Activated B cell treated with CpG ODN at 0.5 μM for 24 hours (primary cell): Measurements from ENCODE around the gene DEXI. TPM values are rescaled to one million over a fixed set of nuclear protein-coding genes. Genes with fewer than 3 reads are reported as not detected.

Experiments used
- ATAC-seq: fragments of 200-7000 bp; cut with Tn5 transposase; one replicate; pipeline ENCODE4 v1.10.0; 2021; ENCODE audit warnings: low read depth, mild to moderate bottlenecking, moderate library complexity
- CTCF ChIA-PET: fragments of 350-600 bp; sonication (Branson Sonifier 250); formaldehyde crosslinking; loops from one replicate; lab custom pipeline; 2021; ENCODE audit warnings: antibody characterized with exemption; lab: Charles Lee
- POLR2A ChIA-PET: fragments of 350-600 bp; sonication (Branson Sonifier 250); formaldehyde crosslinking; loops from one replicate; lab custom pipeline; 2021; ENCODE audit warnings: antibody characterized with exemption; lab: Charles Lee
- DNase-seq: peaks from one replicate; pipeline ENCODE4 v3.0.0; 2022
- H3K27ac Mint-ChIP-seq: one replicate; pipeline ENCODE4 v1.8.0; 2020; ENCODE audit warnings: mixed read lengths
- H3K27me3 Mint-ChIP-seq: one replicate; pipeline ENCODE4 v1.8.0; 2021; ENCODE audit warnings: mixed read lengths
- H3K36me3 Mint-ChIP-seq: one replicate; pipeline ENCODE4 v1.8.0; 2021; ENCODE audit warnings: low read depth, mixed read lengths
- H3K4me1 Mint-ChIP-seq: one replicate; pipeline ENCODE4 v1.8.0; 2021; ENCODE audit warnings: mixed read lengths
- H3K4me3 Mint-ChIP-seq: one replicate; pipeline ENCODE4 v1.8.0; 2020; ENCODE audit warnings: mild to moderate bottlenecking, mixed read lengths
- H3K9me3 Mint-ChIP-seq: one replicate; pipeline ENCODE4 v1.8.0; 2020; ENCODE audit warnings: mixed read lengths
- CTCF ChIP-seq: fragments of 200-600 bp; IDR thresholded peaks from one replicate; pipeline ENCODE4 v1.8.0; 2022; ENCODE audit warnings: antibody characterized with exemption, mild to moderate bottlenecking
- intact Hi-C: fragments of 100-400 bp; cut with micrococcal nuclease; formaldehyde crosslinking; loops from one replicate; pipeline ENCODE4 v1.15.1; 2024
- total RNA-seq: library from RNA; stranded (reverse); gene quantifications from 2 replicates; pipeline ENCODE4 v1.2.3, GENCODE V29; 2022

Gene DEXI
- total RNA-seq, 1 donor from 2014 or later = 18.0 TPM

GRCh38 chr16:10981697-10982216 is 39.5 kb upstream of the DEXI start:
- CTCF ChIA-PET = interaction anchor here (0.7 to 3.3 kb wide), 8 partner anchors 17 to 414 kb away, joined by 3 to 25 read pairs (median 4); no protein-coding TSS in a partner anchor
- H3K36me3 Mint-ChIP-seq = peaks cover 66% of the 10 kb centered on the region
- POLR2A ChIA-PET = interaction anchor here (0.6 to 4.2 kb wide), 9 partner anchors 17 to 803 kb away, joined by 3 to 67 read pairs (median 8); partner anchors contain the start of gene SOCS1

DNA sequence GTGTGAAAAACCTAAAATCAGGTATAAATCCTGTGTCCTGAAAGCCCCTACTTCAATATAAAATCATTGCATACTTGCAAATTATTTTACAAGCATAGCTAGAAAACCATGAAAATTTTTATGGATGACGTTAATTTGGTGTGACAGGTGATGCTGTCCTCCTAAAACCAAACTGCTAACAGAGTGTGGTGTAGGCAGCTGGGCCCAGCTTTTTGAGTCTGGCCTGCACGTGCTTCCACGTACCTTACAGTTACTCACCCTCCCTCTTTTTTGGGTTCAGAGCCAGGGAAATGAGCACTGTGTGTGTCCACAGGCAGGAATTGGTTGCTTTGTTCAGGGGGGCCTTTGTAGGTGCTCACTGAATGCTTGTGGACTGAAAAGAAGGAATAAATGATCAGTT is 38.5 kb upstream of the DEXI start:
- H3K4me1 Mint-ChIP-seq = peaks cover 46% of the 10 kb centered on the region
- TF ChIP-seq CTCF = no peak
- ChIA-PET POLR2A (interaction anchor here (0.6 to 1.6 kb wide), 7 partner anchors 12 to 275 kb away, joined by 3 to 13 read pairs (median 3); partner anchors contain the start of gene SOCS1), CTCF (interaction anchor here (0.7 to 2.0 kb wide), 5 partner anchors 9 to 763 kb away, joined by 3 to 15 read pairs (median 5); no protein-coding TSS in a partner anchor)
- no peaks in the 10 kb centered on the region for H3K27me3 Mint-ChIP-seq
- peaks cover 67% of the 10 kb centered on the region for H3K36me3 Mint-ChIP-seq
- no peaks in the 10 kb centered on the region for H3K9me3 Mint-ChIP-seq
- H3K27ac Mint-ChIP-seq = peak overlapping the region; percentile 84
- no peak for DNase-seq
- intact Hi-C loops = loop anchor here (1.0 kb wide), 4 partner anchors 10 to 202 kb away; no protein-coding TSS in a partner anchor
- ATAC-seq = no peak
- no peak overlapping the region for H3K4me3 Mint-ChIP-seq

More at GRCh38 chr16:10981697-10982216, 39.5 kb upstream of the DEXI start:
- Mint-ChIP-seq H3K4me3 (peak overlapping the region; percentile 69), H3K4me1 (peaks cover 49% of the 10 kb centered on the region), H3K27me3 (no peaks in the 10 kb centered on the region), H3K9me3 (no peaks in the 10 kb centered on the region), H3K27ac (peak overlapping the region; percentile 84)
- peak; percentile 88 for ATAC-seq
- no peak for TF ChIP-seq CTCF
- intact Hi-C loops = loop anchor here (1.0 to 2.0 kb wide), 5 partner anchors 10 to 202 kb away; no protein-coding TSS in a partner anchor
- DNase-seq = peak; percentile 64

DNA sequence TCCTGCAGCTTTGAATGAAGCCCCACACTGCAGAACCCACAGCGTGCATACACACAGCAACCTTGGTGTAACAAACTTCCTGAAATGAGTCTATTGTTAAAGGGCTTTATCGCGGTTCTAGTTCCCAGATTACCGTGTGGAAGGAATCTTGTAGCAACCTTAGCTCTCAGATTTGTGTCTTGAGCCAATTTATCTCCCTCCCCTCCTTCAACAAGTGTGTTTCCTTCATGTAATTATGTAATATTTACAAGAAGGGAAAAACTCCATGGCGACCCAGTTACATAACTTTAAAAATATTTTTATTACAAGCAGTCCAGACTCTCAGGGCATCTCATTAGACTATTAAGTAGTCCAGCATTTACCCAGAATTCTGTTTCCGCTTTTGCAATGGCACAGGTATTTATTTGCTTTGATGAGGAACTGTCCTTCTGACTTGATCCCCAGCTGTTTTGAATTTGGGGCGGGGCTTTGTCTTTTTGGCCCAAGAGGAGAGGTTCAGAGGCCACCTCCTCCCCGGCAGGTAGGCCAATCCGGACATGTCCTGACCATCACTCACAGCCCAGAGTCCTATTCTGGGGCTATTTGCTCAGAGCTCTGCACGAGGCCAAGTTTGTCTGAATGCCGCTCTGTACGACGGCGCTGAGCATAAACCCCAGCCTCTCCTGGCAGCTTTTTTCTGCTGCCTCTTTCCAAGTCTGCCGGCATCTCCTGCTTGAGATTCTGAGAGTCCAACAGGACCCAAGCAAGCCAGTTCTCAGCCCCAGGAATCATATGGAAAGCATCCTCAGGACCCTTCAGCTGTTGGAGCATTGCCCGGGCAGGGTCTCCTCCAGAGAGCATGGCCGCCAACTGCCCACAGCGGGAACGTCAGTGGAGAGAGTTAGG is 37.7 kb upstream of the DEXI start:
- peaks cover 46% of the 10 kb centered on the region for H3K4me1 Mint-ChIP-seq
- no peak for ATAC-seq
- no peak for TF ChIP-seq CTCF
- no peak overlapping the region for H3K4me3 Mint-ChIP-seq
- H3K27me3 Mint-ChIP-seq = no peaks in the 10 kb centered on the region
- H3K27ac Mint-ChIP-seq = peak overlapping the region; percentile 68
- intact Hi-C loops = no loop called here
- ChIA-PET POLR2A (interaction anchor here (0.6 to 1.6 kb wide), 8 partner anchors 11 to 759 kb away, joined by 3 to 13 read pairs (median 3); partner anchors contain the start of gene SOCS1), CTCF (interaction anchor here (0.7 to 2.0 kb wide), 5 partner anchors 9 to 764 kb away, joined by 3 to 15 read pairs (median 5); no protein-coding TSS in a partner anchor)
- DNase-seq = no peak
- no peaks in the 10 kb centered on the region for H3K9me3 Mint-ChIP-seq
- H3K36me3 Mint-ChIP-seq = peaks cover 69% of the 10 kb centered on the region

- Mint-ChIP-seq H3K4me1 (peaks cover 39% of the 10 kb centered on the region), H3K4me3 (no peak overlapping the region), H3K27ac (peak overlapping the region; percentile 3), H3K9me3 (no peaks in the 10 kb centered on the region), H3K36me3 (peaks cover 68% of the 10 kb centered on the region), H3K27me3 (no peaks in the 10 kb centered on the region)
- ATAC-seq (no peak), DNase-seq (no peak)
- ChIA-PET POLR2A (interaction anchor here (0.6 kb wide), 1 partner anchor 760 kb away, joined by 3 read pairs; no protein-coding TSS in a partner anchor), CTCF (interaction anchor here (2.0 kb wide), 2 partner anchors 8 to 14 kb away, joined by 10 to 15 read pairs; no protein-coding TSS in a partner anchor)
- TF ChIP-seq CTCF = no peak
- intact Hi-C loops = no loop called here
Observed at GRCh38 chr16:10978871-10979446, 36.7 kb upstream of the DEXI start.
